Naive thymus-derived CD4-positive, alpha-beta T cell (primary cell): ENCODE data around the gene TBX4. TPM values are rescaled to one million over a fixed set of nuclear protein-coding genes. Genes with fewer than 3 reads are reported as not detected.
A peak's percentile ranks its signal among the peaks of the same experiment; 100 is the strongest.

ENCODE experiments used
- ATAC-seq: fragments of 150-1000 bp; cut with Tn5 transposase; 2 replicates; pipeline ENCODE4 v1.10.0; 2021; ENCODE audit warnings: mild to moderate bottlenecking, moderate library complexity
- CTCF ChIA-PET: fragments of 350-600 bp; sonication (Branson Sonifier 250); formaldehyde crosslinking; loops from one replicate; lab custom pipeline; 2021; ENCODE audit warnings: antibody characterized with exemption; lab: Charles Lee
- POLR2A ChIA-PET: fragments of 350-600 bp; sonication (Branson Sonifier 250); formaldehyde crosslinking; loops from one replicate; lab custom pipeline; 2021; ENCODE audit warnings: antibody characterized with exemption, inconsistent platforms; lab: Charles Lee
- DNase-seq, 9 donors: peaks; one replicate each; pipeline versions ENCODE4 v3.0.0 to v3.0.0-alpha.2; 2020 to 2022; ENCODE audit warnings: mixed read lengths in 1 of 9
- H3K27ac ChIP-seq: one replicate; pipeline ENCODE4 v1.7.0; 2013; ENCODE audit warnings: mild to moderate bottlenecking, low read depth, low read length, moderate library complexity
- H3K27me3 ChIP-seq, 2 donors: one replicate each; pipeline ENCODE4 v1.7.0; 2013; ENCODE audit warnings: low read length in 2 of 2, mild to moderate bottlenecking in 2 of 2, moderate library complexity in 2 of 2; ENCODE audit not compliant: control insufficient read depth in 2 of 2, insufficient read depth in 2 of 2
- H3K36me3 ChIP-seq, 3 experiments: 1 replicate in 2 of 3; 2 replicates in 1 of 3; pipeline ENCODE4 v1.7.0; 2013; ENCODE audit warnings: low read length in 3 of 3, mild to moderate bottlenecking in 3 of 3, moderate library complexity in 1 of 3; ENCODE audit not compliant: insufficient read depth in 3 of 3, control insufficient read depth in 2 of 3
- H3K4me1 ChIP-seq, 2 donors: one replicate each; pipeline ENCODE4 v1.7.0; 2013; ENCODE audit warnings: low read length in 2 of 2, mild to moderate bottlenecking in 2 of 2, moderate library complexity in 1 of 2; ENCODE audit not compliant: control insufficient read depth in 2 of 2, insufficient read depth in 2 of 2
- H3K4me3 ChIP-seq: 2 replicates; pipeline ENCODE4 v1.7.0; 2013; ENCODE audit warnings: mild to moderate bottlenecking, low read length
- H3K9me3 ChIP-seq, 3 experiments: 1 replicate in 2 of 3; 2 replicates in 1 of 3; pipeline ENCODE4 v1.7.0; 2013; ENCODE audit warnings: low read length in 3 of 3; ENCODE audit not compliant: control insufficient read depth in 2 of 3
- H3K27ac Mint-ChIP-seq, 9 donors: one replicate each; pipeline ENCODE4 v1.8.0; 2020 to 2022; ENCODE audit warnings: mixed read lengths in 9 of 9, mild to moderate bottlenecking in 8 of 9, moderate library complexity in 5 of 9, inconsistent platforms in 2 of 9
- H3K27me3 Mint-ChIP-seq, 5 donors: one replicate each; pipeline ENCODE4 v1.8.0; 2021 to 2022; ENCODE audit warnings: mixed read lengths in 5 of 5, mild to moderate bottlenecking in 1 of 5
- H3K36me3 Mint-ChIP-seq, 5 donors: one replicate each; pipeline ENCODE4 v1.8.0; 2020 to 2022; ENCODE audit warnings: mixed read lengths in 5 of 5, mild to moderate bottlenecking in 3 of 5, inconsistent platforms in 1 of 5
- H3K4me1 Mint-ChIP-seq, 7 donors: one replicate each; pipeline ENCODE4 v1.8.0; 2020 to 2022; ENCODE audit warnings: mixed read lengths in 7 of 7, mild to moderate bottlenecking in 3 of 7, inconsistent platforms in 1 of 7
- H3K4me3 Mint-ChIP-seq, 10 donors: one replicate each; pipeline ENCODE4 v1.8.0; 2020 to 2022; ENCODE audit warnings: mild to moderate bottlenecking in 10 of 10, mixed read lengths in 10 of 10, moderate library complexity in 6 of 10, inconsistent platforms in 2 of 10
- H3K9me3 Mint-ChIP-seq, 11 donors: one replicate each; pipeline ENCODE4 v1.8.0; 2020 to 2022; ENCODE audit warnings: mixed read lengths in 11 of 11, mild to moderate bottlenecking in 4 of 11, inconsistent platforms in 1 of 11, moderate library complexity in 1 of 11
- intact Hi-C, 2 donors: fragments of 100-400 bp; cut with micrococcal nuclease; formaldehyde crosslinking; loops; one replicate each; pipeline ENCODE4 v1.15.1; 2023
- polyA plus RNA-seq, 2 donors: library from polyadenylated mRNA; unstranded; fragments of 300-500 nt; fragmentation: Illumina TruSeq; gene quantifications; one replicate each; pipeline ENCODE4 v1.2.3, GENCODE V29; 2021
- total RNA-seq, 6 experiments: library from RNA in 5 of 6; stranded (reverse) in 5 of 6; gene quantifications; 1 replicate in 5 of 6; 2 replicates in 1 of 6; pipeline ENCODE4 v1.2.3 and lab custom pipeline; 2021 to 2026

The TBX4 gene
- total RNA-seq = not detected
- polyA plus RNA-seq = not detected
- total RNA-seq (lab: John Stamatoyannopoulos, UW) = not detected

DNA sequence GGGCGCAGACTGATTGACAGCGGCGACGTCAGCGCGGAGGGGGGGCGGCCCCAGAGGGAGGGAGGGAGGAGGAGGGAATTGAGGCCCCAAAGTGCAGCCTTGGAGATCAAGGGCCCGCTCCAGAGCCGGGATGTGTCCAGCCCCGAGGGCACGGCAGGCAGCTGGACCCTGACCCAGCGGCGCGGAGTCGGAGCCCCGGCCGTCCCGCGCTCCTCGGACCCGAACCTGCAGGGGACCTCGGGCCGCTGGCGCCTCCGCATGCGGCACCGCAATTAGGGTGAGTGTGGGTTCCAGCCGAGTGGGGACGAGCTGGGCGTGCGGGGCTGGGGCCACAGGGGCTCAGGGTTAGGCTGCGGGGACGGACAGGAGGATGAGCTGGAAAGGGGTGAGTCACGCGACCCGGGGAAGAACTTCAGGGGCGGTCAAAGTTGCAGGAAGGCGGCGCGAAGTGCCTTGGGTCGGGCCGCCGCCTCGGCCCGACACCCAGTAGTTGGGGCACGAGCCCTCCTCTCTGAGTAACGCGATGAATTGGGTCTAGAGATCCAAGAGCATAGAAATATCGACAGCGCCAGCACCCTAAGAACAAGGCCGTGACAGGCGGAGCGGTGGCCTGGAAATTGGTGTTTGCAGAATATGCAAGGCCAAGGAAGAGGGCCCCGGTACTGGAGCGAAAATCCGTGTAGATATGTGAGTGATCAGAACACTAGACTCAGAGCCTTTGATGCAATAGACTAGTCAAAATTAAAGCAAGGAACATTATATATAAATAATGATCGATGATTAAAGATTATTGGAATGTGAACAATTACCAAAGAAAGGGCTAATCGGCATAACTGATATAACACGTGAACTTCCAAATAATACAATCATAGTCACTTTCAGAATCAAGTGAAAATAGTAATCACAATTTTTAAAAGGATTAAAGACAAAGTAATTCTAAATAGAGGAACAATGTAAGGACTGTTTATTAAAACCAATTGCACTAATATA is at the start of gene TBX4:
Gene TBX4, plus strand, starts transcription at position 122 of the 990 bp plus-strand sequence. CDS start 4,069 bp downstream, outside the sequence.
- H3K27ac ChIP-seq = no peak within 1 kb of the TSS
- H3K36me3 Mint-ChIP-seq = peaks cover 0 to 1% (median 0%) of the 10 kb centered on the region in 5 donors
- no peak for DNase-seq
- peak; percentile 31 for ATAC-seq
- peaks cover 60 to 77% (median 69%) of the 10 kb centered on the region in 5 donors for H3K27me3 Mint-ChIP-seq
- ChIA-PET CTCF (no interaction called here), POLR2A (no interaction called here)
- H3K9me3 ChIP-seq = no peaks in the 10 kb centered on the region
- intact Hi-C loops = loop anchor here in 1 of 2 donors (2.0 kb wide), 1 partner anchor 50 kb away; no protein-coding TSS in a partner anchor
- H3K4me3 ChIP-seq = no peak within 1 kb of the TSS
- H3K27me3 ChIP-seq = peaks cover 6 to 7% of the 10 kb centered on the region in 2 donors
- peaks cover 14 to 40% (median 34%) of the 10 kb centered on the region in 7 donors for H3K4me1 Mint-ChIP-seq
- H3K27ac Mint-ChIP-seq = no peak within 1 kb of the TSS
- H3K4me3 Mint-ChIP-seq = peak within 1 kb of the TSS in 9 of 10 donors; percentile 31 to 84 (median 70)
- H3K4me1 ChIP-seq = peaks cover 0 to 6% of the 10 kb centered on the region in 2 donors
- no peaks in the 10 kb centered on the region for H3K36me3 ChIP-seq
- H3K9me3 Mint-ChIP-seq = no peaks in the 10 kb centered on the region

DNA sequence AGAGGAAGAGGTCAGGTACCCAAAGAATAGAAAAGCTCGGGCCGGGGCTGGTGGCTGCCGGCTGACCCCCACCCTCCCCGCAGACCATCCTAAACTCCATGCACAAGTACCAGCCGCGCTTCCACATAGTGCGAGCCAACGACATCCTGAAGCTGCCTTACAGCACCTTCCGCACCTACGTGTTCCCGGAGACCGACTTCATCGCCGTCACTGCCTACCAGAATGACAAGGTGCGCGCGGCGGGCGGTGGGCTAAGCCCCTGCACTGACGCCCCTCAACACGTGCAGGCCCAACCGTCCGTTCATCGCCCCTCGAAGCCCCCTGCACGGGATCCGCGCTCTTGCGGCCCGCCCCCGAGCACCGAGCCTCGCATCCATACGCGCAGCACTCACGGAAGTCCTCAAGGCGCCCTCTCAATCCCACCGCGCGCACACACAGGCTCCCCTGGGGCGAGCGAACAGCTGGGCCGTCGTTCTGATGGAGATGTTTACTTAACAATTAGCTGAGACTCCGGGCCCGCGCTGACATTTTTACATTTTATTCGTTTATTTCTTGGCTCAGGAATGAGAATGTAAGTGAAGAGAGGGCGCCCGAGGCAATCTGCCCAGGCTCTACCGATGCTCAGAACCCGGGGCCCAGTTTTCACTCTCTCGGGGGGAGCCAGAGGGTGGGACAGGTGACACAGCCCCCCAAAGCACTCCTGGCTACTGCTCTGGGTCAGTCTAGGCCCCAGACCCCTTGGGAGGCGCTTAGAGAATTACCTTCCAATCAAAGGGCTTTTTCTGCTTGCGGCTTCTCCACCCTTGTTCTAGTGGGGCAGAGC is 49.0 kb upstream of the TBX4 start:
- Mint-ChIP-seq H3K4me1 (peaks cover 24 to 51% (median 44%) of the 10 kb centered on the region in 7 donors), H3K36me3 (peaks cover 0 to 3% (median 0%) of the 10 kb centered on the region in 5 donors), H3K27me3 (peaks cover 61 to 75% (median 63%) of the 10 kb centered on the region in 5 donors), H3K4me3 (peak overlapping the region; percentile 42 to 83 (median 74)), H3K9me3 (peaks cover 0 to 4% (median 0%) of the 10 kb centered on the region in 11 donors), H3K27ac (peak overlapping the region in 2 of 9 donors; percentile 25 to 67)
- Histone ChIP-seq H3K4me1 (peaks cover 17 to 34% of the 10 kb centered on the region in 2 donors), H3K36me3 (no peaks in the 10 kb centered on the region), H3K4me3 (peak overlapping the region; percentile 37), H3K9me3 (no peaks in the 10 kb centered on the region), H3K27me3 (peaks cover 0 to 56% of the 10 kb centered on the region in 2 donors), H3K27ac (no peak overlapping the region)
- CTCF ChIA-PET = no interaction called here
- POLR2A ChIA-PET = no interaction called here
- ATAC-seq (peak; percentile 17), DNase-seq (no peak)
- intact Hi-C loops = loop anchor here in 1 of 2 donors (2.0 kb wide), 1 partner anchor 50 kb away; the partner anchor contains the start of gene TBX4

GRCh38 chr17:61403801-61404662 is 48.2 kb upstream of the TBX4 start:
- H3K36me3 Mint-ChIP-seq = no peaks in the 10 kb centered on the region
- intact Hi-C loops = loop anchor here in 1 of 2 donors (2.0 kb wide), 1 partner anchor 49 kb away; the partner anchor contains the start of gene TBX4
- no peak for ATAC-seq
- H3K27me3 Mint-ChIP-seq = peaks cover 61 to 77% (median 63%) of the 10 kb centered on the region in 5 donors
- peak overlapping the region in 2 of 9 donors; percentile 5 to 52 for H3K27ac Mint-ChIP-seq
- ChIA-PET CTCF (no interaction called here), POLR2A (no interaction called here)
- Histone ChIP-seq H3K27ac (no peak overlapping the region), H3K36me3 (no peaks in the 10 kb centered on the region), H3K9me3 (no peaks in the 10 kb centered on the region), H3K27me3 (peaks cover 0 to 63% of the 10 kb centered on the region in 2 donors), H3K4me1 (peaks cover 17 to 32% of the 10 kb centered on the region in 2 donors), H3K4me3 (peak overlapping the region; percentile 37)
- peaks cover 22 to 50% (median 43%) of the 10 kb centered on the region in 7 donors for H3K4me1 Mint-ChIP-seq
- H3K9me3 Mint-ChIP-seq = no peaks in the 10 kb centered on the region
- DNase-seq = peak in 1 of 9 donors; percentile 6
- peak overlapping the region; percentile 25 to 83 (median 74) for H3K4me3 Mint-ChIP-seq

DNA sequence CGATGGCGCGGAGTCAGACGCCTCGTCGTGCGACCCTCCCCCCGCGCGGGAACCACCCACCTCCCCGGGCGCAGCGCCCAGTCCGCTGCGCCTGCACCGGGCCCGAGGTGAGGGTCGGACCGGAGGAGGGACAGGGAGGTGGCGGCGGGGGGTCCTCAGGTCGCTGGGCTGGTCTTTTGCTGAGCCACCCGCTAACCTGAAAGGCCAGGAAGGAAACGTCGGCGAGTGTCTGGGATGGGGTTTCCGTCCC is 47.6 kb upstream of the TBX4 start:
- peaks cover 17 to 33% of the 10 kb centered on the region in 2 donors for H3K4me1 ChIP-seq
- POLR2A ChIA-PET = no interaction called here
- no peaks in the 10 kb centered on the region for H3K9me3 ChIP-seq
- Mint-ChIP-seq H3K27ac (no peak overlapping the region), H3K36me3 (no peaks in the 10 kb centered on the region), H3K4me1 (peaks cover 22 to 55% (median 46%) of the 10 kb centered on the region in 7 donors), H3K27me3 (peaks cover 63 to 78% (median 64%) of the 10 kb centered on the region in 5 donors), H3K9me3 (no peaks in the 10 kb centered on the region), H3K4me3 (peak overlapping the region in 6 of 10 donors; percentile 66 to 83 (median 78))
- H3K4me3 ChIP-seq = peak overlapping the region; percentile 30
- intact Hi-C loops = no loop called here
- H3K27me3 ChIP-seq = peaks cover 0 to 63% of the 10 kb centered on the region in 2 donors
- CTCF ChIA-PET = no interaction called here
- no peak for DNase-seq
- no peaks in the 10 kb centered on the region for H3K36me3 ChIP-seq
- ATAC-seq = no peak
- no peak overlapping the region for H3K27ac ChIP-seq

DNA sequence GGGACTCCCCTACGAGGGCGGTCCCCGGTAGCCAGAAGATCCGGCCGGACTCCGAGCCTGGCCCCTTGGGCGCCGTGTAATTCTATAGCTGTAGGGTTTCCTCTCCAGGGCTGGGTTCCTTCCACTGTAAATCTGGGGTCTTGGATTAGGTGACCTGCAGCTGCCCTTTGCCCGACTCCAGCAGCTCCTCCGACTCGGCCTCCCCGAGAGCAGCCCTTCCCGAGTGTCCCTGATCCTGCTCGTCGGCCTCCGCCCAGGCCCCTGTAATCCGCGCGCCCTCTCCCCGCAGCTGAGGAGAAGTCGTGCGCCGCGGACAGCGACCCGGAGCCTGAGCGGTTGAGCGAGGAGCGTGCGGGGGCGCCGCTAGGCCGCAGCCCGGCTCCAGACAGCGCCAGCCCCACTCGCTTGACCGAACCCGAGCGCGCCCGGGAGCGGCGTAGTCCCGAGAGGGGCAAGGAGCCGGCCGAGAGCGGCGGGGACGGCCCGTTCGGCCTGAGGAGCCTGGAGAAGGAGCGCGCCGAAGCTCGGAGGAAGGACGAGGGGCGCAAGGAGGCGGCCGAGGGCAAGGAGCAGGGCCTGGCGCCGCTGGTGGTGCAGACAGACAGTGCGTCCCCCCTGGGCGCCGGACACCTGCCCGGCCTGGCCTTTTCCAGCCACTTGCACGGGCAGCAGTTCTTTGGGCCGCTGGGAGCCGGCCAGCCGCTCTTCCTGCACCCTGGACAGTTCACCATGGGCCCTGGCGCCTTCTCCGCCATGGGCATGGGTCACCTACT is 47.1 kb upstream of the TBX4 start:
- Histone ChIP-seq H3K4me3 (peak overlapping the region; percentile 30), H3K27me3 (peaks cover 0 to 66% of the 10 kb centered on the region in 2 donors), H3K4me1 (peaks cover 17 to 37% of the 10 kb centered on the region in 2 donors), H3K36me3 (no peaks in the 10 kb centered on the region), H3K9me3 (no peaks in the 10 kb centered on the region), H3K27ac (no peak overlapping the region)
- Mint-ChIP-seq H3K36me3 (no peaks in the 10 kb centered on the region), H3K4me3 (peak overlapping the region in 7 of 10 donors; percentile 28 to 83 (median 61)), H3K27ac (peak overlapping the region in 1 of 9 donors; percentile 46), H3K27me3 (peaks cover 63 to 81% (median 69%) of the 10 kb centered on the region in 5 donors), H3K9me3 (peaks cover 0 to 2% (median 0%) of the 10 kb centered on the region in 11 donors), H3K4me1 (peaks cover 25 to 60% (median 51%) of the 10 kb centered on the region in 7 donors)
- intact Hi-C loops = no loop called here
- CTCF ChIA-PET = no interaction called here
- DNase-seq = peak in 1 of 9 donors; percentile 5
- POLR2A ChIA-PET = no interaction called here
- ATAC-seq = no peak
